K562 (cell line): ENCODE measurements around the gene MRGPRF. TPM values are rescaled to one million over a fixed set of nuclear protein-coding genes. Genes with fewer than 3 reads are reported as not detected.

Experiments
- ATAC-seq: fragments of 200-7000 bp; cut with Tn5 transposase; 3 replicates; pipeline ENCODE4 v1.9.1; 2020; ENCODE audit warnings: moderate library complexity
- BruUV-seq: library from RNA; stranded (reverse); fragments of 400-500 nt; replicated peaks from 2 replicates; lab custom pipeline; 2021; lab: Mats Ljungman, UMichigan
- CTCF ChIA-PET: fragments of 300-600 bp; formaldehyde crosslinking; extraction: SDS; loops from one replicate; lab custom pipeline; 2021; ENCODE audit warnings: low intra/inter-chr PET ratio; lab: Yijun Ruan, JAX
- POLR2A ChIA-PET: fragments of 300-600, 350-650 bp; sonication (Branson Sonifier 250); formaldehyde crosslinking; extraction: SDS; loops from one replicate; lab custom pipeline; 2021; ENCODE audit warnings: antibody characterized with exemption, inconsistent platforms; lab: Yijun Ruan, JAX
- DNase-seq, 4 experiments: peaks; one replicate each; pipeline versions ENCODE4 v3.0.0 to v3.0.0-alpha.2; 2011 to 2018; ENCODE audit warnings: low spot score in 3 of 4, mixed read lengths in 3 of 4; ENCODE audit errors: extremely low read depth in 1 of 4
- FAIRE-seq: peaks from 2 replicates; lab custom pipeline; 2011; peaks lifted over from hg19 to GRCh38; lab: Jason Lieb, UNC
- H2AFZ ChIP-seq: 2 replicates; pipeline ENCODE4 v1.6.0; 2011; ENCODE audit warnings: low read depth, low read length, control low read depth, inconsistent platforms
- H3K27ac ChIP-seq: fragments of 200-600 bp; 3 replicates; pipeline ENCODE4 v1.8.0; 2011; ENCODE audit warnings: low read depth, mild to moderate bottlenecking, control low read depth, inconsistent platforms, low read length, moderate library complexity, mixed read lengths; ENCODE audit errors: extremely low read depth
- H3K27me3 ChIP-seq, 2 experiments: fragments of 300-600 bp in 1 of 2; 2 replicates in 1 of 2; 3 replicates in 1 of 2; pipeline versions ENCODE4 v1.6.0 to v1.8.0; 2011; ENCODE audit warnings: inconsistent platforms in 2 of 2, low read length in 2 of 2, mild to moderate bottlenecking in 1 of 2, mixed read lengths in 1 of 2, moderate library complexity in 1 of 2; ENCODE audit not compliant: control insufficient read depth in 2 of 2, insufficient read depth in 2 of 2
- H3K36me3 ChIP-seq: fragments of 300-600 bp; 3 replicates; pipeline ENCODE4 v1.8.0; 2011; ENCODE audit warnings: mild to moderate bottlenecking, low read length, inconsistent platforms; ENCODE audit not compliant: control insufficient read depth, insufficient read depth
- H3K4me1 ChIP-seq, 2 experiments: fragments of 200-600 bp in 1 of 2; replicated peaks in 1 of 2; 2 replicates in 1 of 2; 3 replicates in 1 of 2; pipeline versions ENCODE4 v1.5.1 to v1.8.0; 2011; ENCODE audit warnings: inconsistent platforms in 2 of 2, low read length in 2 of 2, mild to moderate bottlenecking in 1 of 2, mixed read lengths in 1 of 2, moderate library complexity in 1 of 2; ENCODE audit not compliant: control insufficient read depth in 2 of 2, insufficient read depth in 2 of 2
- H3K4me2 ChIP-seq: 2 replicates; pipeline ENCODE4 v1.6.1; 2011; ENCODE audit warnings: low read length, control low read depth, inconsistent platforms, mixed read lengths; ENCODE audit not compliant: insufficient read depth
- H3K4me3 ChIP-seq: fragments of 200-600 bp; sonication (generic), shearing (Covaris generic); 2 replicates; pipeline ENCODE4 v1.5.1; 2016; ENCODE audit warnings: control low read depth, inconsistent platforms
- H3K79me2 ChIP-seq: fragments of 200-600 bp; 3 replicates; pipeline ENCODE4 v1.8.0; 2011; ENCODE audit warnings: low read length, inconsistent platforms; ENCODE audit not compliant: control insufficient read depth, insufficient read depth
- H3K9ac ChIP-seq, 2 experiments: 2 replicates each; pipeline versions ENCODE4 v1.6.0 to v1.6.1; 2011; ENCODE audit warnings: low read depth in 2 of 2, low read length in 2 of 2, control low read depth in 1 of 2, inconsistent platforms in 1 of 2, mild to moderate bottlenecking in 1 of 2, mixed read lengths in 1 of 2; ENCODE audit not compliant: insufficient read depth in 1 of 2
- H3K9me1 ChIP-seq: one replicate; pipeline ENCODE4 v1.6.0; 2011; ENCODE audit warnings: inconsistent platforms, mild to moderate bottlenecking, low read length, moderate library complexity; ENCODE audit not compliant: control insufficient read depth, insufficient read depth
- H3K9me3 ChIP-seq: replicated peaks from 2 replicates; pipeline ENCODE4 v1.5.1; 2011; ENCODE audit warnings: low read depth, low read length, inconsistent platforms; ENCODE audit not compliant: control insufficient read depth, insufficient read depth
- H4K20me1 ChIP-seq: replicated peaks from 2 replicates; pipeline ENCODE4 v1.6.1; 2011; ENCODE audit warnings: low read length, inconsistent platforms, mixed read lengths; ENCODE audit not compliant: control insufficient read depth, insufficient read depth
- AFF1 ChIP-seq, 2 experiments: fragments of 450-650 bp; IDR thresholded peaks; 2 replicates each; pipeline ENCODE4 v1.6.1; 2018; ENCODE audit warnings: mild to moderate bottlenecking in 2 of 2, low read depth in 1 of 2; ENCODE audit not compliant: partially characterized antibody in 2 of 2
- ARNT ChIP-seq, 2 experiments: fragments of 450-650 bp; IDR thresholded peaks; 2 replicates each; pipeline ENCODE4 v1.6.1; 2016; ENCODE audit warnings: mild to moderate bottlenecking in 1 of 2
- NR2F6 ChIP-seq: fragments of 450-650 bp; formaldehyde crosslinking; IDR thresholded peaks from 2 replicates; pipeline ENCODE4 v1.4.0; 2020; ENCODE audit warnings: mild to moderate bottlenecking
- SP2 ChIP-seq: IDR thresholded peaks from 2 replicates; pipeline ENCODE4 v1.6.1; 2011; ENCODE audit warnings: mild to moderate bottlenecking, low read depth, low read length, moderate library complexity; ENCODE audit not compliant: poor library complexity, severe bottlenecking; ENCODE audit errors: extremely low read depth
- WGBS: fragments of 100-300 bp; shearing (Covaris generic); methylation state at CpG from one replicate; pipeline ENCODE4 v1.1.6; 2016; ENCODE audit warnings: low coverage, mixed read lengths; ENCODE audit not compliant: insufficient coverage; ENCODE audit errors: missing lambda C conversion rate; 5-methylcytosine and 5-hydroxymethylcytosine counted together
- in situ Hi-C: fragments of 300-500 bp; cut with MboI; formaldehyde crosslinking; loops from 4 replicates; pipeline ENCODE4 v1.15.0; 2018; ENCODE audit warnings: inconsistent platforms, mixed read lengths
- intact Hi-C: fragments of 100-400 bp; cut with micrococcal nuclease; formaldehyde crosslinking; loops from 2 replicates; pipeline ENCODE4 v1.14.2; 2022
- polyA plus RNA-seq, 8 experiments: library from polyadenylated mRNA; depleted of rRNA in 4 of 8; stranded (reverse) in 5 of 8; unstranded in 3 of 8; fragments of >200 nt; fragmentation: Nextera tagmentation in 2 of 8; fragmentation: Illumina TruSeq in 1 of 8; extraction: Ambion mirVana in 2 of 8; extraction: Trizol in 1 of 8; gene quantifications; 2 replicates each; pipeline versions ENCODE4 v1.2.1 to v1.2.3, GENCODE V29; 2011 to 2014; ENCODE audit warnings: inconsistent platforms in 1 of 8, missing spikeins in 1 of 8
- total RNA-seq, 7 experiments: library from RNA; depleted of rRNA in 6 of 7; stranded (reverse); fragments of >200 nt in 6 of 7; fragmentation: Illumina TruSeq in 2 of 7; extraction: Trizol in 2 of 7; gene quantifications; 2 replicates each; pipeline versions ENCODE4 v1.2.1 to v1.2.3, GENCODE V29; 2011 to 2021; ENCODE audit warnings: low replicate concordance in 1 of 7

MRGPRF gene
- total and polyA plus RNA-seq, 9 of the 15 experiments (the other 6 are each of a cell fraction or from before 2014, with no cell fraction given), result not detected

GRCh38 chr11:68982134-68982533 is 30.9 kb downstream of the MRGPRF start:
- FAIRE-seq (no peak), ATAC-seq (no peak), DNase-seq (no peak)
- H3K9ac ChIP-seq, result no peak overlapping the region
- TF ChIP-seq ARNT (IDR thresholded peaks at IDR 0.05), result no peak
- TF ChIP-seq SP2, result no peak
- TF ChIP-seq NR2F6 (CRISPR knock-in tag), result no peak
- TF ChIP-seq AFF1 (IDR thresholded peaks at IDR 0.05; ENCODE audit: low read depth in 1 of 2, partially characterized antibody in 2 of 2), result peak in 1 of 2 experiments; percentile 51
- H4K20me1 ChIP-seq, result no peaks in the 10 kb centered on the region
- no peak overlapping the region for H3K4me3 ChIP-seq
- no peaks in the 10 kb centered on the region for H3K9me1 ChIP-seq
- no peaks in the 10 kb centered on the region for H3K36me3 ChIP-seq
- H3K9me3 ChIP-seq, result 0 out of 2 replicates have a peak, but pooled peaks cover 2% of the 10 kb centered on the region
- no TSS peak for BruUV-seq
- peaks cover 25 to 36% of the 10 kb centered on the region in 2 experiments for H3K27me3 ChIP-seq
- intact Hi-C loops (no loop called here), in situ Hi-C loops (no loop called here)
- WGBS, result 4% methylated on average over 2 of the region's 2 CpGs
- CTCF ChIA-PET, result no interaction called here
- no peak overlapping the region for H3K27ac ChIP-seq
- no peak overlapping the region for H3K4me2 ChIP-seq
- peaks cover 0 to 11% of the 10 kb centered on the region in 2 experiments; a peak in 1 of 5 replicates for H3K4me1 ChIP-seq
- H2AFZ ChIP-seq, result no peak overlapping the region
- no peaks in the 10 kb centered on the region for H3K79me2 ChIP-seq
- POLR2A ChIA-PET, result no interaction called here
